GM21576 (cell line): ENCODE results near the gene DLK1.

Experiments
- ATAC-seq: cut with Tn5 transposase; IDR thresholded peaks from one replicate; pipeline ENCODE4 v1.9.1; 2021; ENCODE audit warnings: mild to moderate bottlenecking, moderate library complexity; ENCODE audit not compliant: unreplicated experiment

DLK1 gene

DNA sequence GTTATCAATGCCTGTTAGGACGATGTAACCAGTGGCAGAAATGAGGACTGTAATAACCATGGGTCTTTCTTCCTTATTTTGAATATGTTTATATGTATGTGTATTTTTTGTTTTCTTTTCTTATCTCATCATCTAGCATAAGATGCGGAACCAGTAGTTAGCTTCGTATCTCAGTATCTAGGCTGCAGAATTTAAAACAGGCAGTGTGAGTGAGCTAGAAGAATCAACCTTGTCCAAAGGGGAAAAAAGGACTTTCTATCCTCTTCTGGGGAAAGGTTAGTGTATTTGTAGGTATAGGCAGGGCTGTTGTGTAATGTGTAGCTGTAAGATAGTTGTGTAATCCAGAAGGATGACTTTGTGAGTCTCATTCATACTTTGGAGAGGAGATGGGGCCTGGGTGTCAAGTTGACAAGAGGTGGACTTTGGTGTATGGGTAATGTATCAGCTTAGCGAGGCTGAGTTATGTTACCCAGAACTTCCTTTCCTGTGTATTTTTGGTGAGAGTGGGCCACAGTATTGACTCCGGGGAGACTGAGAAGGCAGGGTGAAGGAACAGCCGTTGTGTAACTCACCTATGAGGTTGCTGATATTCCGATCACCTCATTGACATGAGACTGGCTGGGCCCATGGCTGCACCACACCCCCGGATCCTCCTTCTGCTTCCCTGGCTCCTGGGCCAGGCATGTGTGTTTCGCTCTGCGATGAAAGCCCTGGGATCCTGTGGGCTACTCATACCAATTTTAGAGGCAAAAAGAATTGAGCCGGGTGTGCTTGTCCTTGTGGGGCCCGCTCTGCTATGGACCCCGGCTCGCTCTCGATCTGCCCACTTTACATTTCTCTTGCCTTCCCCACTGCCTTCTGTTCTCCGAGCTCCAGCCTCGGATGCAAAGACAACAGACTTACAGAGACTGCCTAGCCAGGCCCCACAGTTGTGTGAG lies 24.3 kb downstream of the DLK1 start:
- ATAC-seq = no peak

DNA sequence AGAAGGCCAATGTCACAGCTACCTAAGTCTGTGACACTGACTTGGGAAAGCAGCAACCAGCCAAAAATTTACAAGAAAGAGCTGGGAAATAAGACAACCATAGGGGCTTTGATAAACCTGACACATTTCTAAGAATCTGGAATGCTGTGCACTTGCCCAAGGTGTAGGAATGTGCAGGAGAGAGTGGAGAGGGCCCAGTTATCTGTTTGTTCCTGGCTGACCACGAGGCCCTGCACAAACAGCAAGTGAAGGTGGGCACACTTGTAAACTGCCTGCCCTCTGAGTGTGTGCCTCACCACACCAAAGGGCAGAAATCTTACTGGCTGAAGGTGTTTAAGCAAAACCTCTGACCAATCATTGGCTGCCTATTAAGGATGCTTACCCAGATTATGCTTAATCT lies 27.3 kb downstream of the DLK1 start:
- no peak for ATAC-seq

DNA sequence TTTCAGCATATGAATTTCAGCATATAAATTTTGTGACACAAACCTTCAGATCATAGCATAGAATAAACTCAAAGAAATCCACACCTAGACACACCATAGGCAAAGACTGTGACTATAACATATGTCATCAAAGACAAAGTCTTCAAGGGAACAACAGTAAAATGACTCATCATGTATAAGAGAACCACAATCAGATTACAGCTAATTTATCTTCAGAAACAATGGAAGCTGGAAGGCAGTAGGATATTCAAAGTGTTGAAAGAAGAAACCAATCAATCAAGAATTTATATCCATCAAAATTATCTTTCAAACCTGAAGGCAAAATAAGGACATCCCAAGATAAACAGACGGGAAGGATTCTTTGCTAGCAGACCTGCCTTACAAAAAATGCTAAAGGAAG lies 29.0 kb downstream of the DLK1 start:
- ATAC-seq = no peak

DNA sequence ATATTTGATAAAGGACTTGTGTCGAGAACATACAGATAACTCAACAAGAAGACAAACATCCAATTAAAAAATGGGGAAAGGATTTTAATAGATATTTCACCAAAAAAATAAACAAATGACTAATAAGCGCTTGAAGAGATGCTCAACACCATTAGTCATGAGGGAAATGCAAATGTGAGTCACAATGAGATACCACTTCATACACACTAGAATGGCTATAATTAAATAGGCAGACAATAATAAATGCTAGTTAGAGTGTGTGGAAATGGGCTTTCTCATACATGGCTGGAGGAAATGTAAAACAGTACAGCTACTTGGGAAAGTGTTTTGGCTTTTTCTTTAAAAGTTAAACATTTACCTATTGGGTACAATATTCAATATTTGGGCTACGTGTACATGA lies 34.8 kb downstream of the DLK1 start:
- ATAC-seq = no peak

DNA sequence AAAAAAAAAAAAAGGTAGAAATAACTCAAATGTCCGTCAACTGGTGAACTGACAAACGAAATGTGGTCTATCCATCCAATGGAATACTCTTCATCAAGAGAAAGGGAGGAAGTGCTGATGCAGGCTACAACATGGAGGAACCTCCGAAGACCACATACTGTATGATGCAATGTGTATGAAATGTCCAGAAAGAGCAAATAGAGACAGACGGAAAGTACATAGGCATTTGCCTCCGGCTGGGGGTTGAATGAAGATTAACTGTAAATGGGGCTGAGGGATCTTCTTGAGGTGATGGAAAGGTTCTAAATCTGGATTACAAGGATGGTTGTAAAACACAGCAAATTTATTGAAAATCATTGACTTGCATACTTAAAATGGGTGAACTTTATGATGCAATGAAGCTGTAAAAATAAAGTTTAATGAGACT lies 35.4 kb downstream of the DLK1 start:
- no peak for ATAC-seq

DNA sequence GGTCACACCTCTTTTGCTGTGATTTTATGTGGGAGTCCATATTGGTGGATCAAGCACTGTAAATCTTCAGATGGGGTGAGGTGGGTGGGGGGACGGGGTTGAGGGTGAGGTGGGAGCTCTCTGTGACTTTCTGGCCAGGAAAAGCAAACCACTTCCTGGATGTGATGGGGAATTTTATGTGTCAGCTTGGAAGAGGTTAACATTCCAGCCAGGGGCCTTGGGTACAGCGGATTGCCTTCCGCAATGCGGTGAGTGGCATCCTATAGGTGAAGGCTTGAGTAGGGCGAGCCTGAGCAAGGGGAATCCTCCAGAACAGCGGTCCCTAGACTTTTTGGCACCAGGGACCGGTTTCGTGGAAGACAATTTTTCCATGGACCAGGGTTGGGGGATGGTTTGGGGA lies 36.2 kb downstream of the DLK1 start:
- ATAC-seq = no peak

DNA sequence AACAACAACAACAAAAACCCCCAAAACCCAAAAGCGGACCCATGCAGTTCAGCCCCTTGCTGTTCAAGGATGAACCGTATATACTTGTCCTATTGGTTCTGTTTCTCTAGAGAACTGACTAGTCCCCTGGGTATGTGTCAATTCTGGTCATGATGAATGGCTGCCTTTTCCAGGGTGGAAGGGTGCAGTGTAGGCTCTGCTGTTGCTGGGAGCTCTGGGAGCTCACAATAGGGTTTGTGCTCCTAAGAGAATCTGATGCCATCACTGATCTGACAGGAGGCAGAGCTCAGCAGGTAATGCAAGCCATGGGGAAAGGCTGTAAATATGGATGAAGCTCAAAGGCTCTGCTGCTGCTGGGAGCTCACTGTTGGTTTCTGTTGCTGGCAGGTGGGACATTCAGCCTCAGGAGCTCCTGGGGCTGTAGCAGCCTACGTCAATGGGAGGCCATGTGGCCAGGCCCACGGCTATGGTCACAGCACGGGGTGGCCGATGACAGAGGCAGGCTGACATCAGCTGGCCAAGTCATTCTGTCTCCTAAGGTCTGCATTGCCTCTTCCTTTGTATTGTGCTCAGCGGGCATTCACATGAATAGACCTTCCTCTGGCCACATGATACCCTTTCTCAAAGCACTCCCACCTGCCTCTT lies 37.9 kb downstream of the DLK1 start:
- no peak for ATAC-seq

DNA sequence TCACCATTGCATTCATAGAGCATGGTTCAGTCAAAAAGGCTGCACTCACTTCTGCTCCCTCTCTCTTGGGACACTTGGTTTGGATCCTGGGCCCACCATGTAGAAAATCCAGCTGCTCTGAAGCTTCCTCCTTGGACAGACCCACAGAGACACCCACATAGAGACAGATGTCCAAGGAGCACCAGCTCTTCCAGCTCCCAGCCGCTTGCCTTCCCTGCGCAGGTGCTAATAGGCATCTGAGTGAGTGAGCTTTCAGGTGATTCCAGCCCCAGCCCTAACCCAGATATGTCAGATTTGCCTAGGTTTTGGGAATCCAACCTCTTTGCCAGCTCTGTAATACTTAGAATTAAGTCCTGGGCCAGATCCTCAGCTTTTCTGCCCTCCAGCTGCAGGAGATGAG lies 38.6 kb downstream of the DLK1 start:
- ATAC-seq = no peak

DNA sequence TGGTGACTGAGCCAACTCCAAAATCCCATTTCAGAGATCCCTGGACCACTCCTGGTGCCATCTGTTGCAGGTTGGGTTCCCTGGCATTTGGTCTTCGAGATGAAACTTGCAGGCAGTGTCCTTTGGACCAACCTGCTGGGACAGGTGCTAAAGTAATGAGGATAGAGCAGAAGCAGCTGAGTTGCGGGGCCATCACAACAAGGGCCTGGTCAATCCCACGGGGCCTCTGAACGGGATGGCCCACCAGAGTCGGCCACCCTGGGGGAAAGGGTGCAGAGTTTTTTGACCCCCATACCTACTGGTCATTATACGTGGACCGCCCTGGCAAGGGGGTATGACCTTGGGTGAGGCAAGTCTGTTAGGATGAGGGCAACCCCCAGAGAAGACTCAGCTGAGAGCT lies 39.3 kb downstream of the DLK1 start:
- ATAC-seq = no peak

DNA sequence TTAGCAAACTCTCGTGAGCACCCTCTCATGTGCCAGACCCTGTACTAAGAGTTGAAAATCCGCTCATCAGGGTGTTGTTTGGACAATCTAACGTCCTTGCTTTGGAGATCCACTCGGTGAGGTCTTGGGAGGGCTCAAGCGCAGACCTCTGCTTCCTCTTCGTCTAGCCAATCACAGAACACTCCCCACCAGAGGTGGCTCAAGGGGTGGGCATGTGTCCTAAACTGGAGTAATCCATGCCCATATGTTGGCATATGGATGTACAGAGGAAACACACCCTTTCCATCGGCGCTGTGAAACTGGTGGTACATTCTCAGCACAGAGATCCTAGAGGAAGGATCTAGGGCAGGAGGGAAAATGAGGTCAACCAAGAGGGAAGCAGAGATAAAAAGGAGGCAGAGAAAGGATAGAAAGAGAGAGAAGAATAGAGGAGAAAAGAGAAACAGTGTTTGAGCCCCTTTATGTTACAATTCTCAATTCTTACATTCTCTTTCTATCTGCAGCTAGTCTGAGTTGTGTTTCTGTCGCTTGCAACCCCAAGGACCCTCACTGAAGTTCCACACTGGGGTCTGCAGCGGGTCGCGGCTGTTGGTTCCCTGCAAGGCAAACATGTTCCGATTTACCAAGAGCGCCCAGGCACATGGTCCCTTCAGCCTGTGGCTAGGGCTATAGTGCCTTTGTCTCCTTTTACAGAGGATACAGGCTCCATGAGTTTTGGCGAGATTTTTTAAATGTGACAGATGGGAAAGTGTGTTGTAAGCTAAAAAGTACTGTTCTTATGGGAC lies 40.5 kb downstream of the DLK1 start:
- no peak for ATAC-seq

DNA sequence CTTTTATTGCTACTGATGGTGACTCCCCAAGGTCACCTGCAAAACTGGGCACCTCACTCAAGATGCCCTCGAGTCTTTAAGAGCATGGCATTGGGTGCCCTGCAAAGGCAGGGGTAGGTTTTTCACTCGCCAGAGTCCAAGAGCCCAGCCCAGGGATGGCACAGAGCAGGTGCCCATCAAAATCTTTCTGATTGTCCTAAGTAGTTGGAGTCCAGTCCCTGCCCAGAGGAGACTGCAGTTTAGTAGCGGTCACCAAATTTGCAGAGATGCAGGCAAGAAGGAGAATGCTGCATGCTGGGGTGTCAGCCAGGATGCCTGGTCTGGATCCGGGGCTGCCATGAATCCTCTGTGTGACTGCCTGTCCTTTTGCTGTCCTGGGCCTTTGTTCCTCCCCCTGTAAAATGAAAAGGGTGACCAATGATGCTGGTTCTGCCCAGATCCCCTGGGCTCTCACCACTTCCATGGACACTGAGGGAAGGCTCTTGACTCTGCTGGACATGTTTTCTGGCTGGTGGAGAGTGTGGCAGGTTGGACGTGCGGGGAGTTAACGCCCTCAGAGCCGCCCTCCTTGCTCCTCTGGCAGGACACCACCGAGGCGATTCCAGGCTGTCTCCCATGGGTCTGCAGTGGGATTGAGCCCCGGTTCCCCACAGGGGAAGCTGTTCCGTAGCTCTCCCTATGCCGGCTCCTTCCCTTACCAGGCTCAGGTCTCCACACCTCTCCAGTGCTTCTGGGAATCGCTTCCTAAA lies 41.3 kb downstream of the DLK1 start:
- ATAC-seq = no peak

DNA sequence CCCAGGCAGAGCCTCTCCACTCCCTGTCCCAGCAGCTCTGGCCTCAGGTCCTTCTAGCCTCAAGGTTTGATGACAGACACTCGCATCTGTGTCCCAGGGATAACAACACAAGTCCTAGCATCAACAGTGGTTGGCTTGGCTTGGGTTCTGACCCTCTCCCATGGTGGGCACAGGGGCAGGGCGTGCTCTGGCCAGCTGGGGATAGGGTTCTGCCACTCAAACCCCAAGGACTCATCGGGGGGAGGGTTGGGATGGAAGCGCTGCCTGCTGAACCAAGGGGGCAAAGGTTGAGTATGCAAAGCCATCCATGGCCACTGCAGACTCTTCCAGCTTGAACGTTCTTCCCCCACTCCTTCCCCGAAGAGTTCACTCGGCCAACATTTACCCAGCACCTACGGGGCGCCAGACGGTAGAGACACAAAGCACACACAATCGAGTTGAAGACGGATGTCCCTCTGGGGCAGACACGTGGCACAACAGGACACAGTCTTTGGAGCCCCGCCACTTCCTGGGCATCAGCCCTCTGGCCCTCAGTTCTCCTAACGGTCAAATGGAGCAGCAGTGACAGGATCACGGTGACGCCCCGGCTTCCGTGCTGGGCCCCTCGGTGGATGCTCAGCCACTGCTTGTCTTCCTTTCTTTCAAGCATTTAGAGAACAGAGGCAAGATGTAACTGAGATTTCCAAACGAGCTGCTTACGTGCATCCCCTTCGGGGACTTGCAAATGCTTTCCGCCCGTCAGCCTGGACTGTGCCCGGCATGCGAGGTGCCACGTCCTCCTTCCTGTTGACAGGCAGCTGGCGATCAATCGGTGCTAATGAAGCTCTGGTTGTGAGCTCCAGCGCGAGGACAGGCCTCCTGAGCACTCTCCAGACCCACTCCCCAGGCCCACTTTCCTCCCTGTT lies 42.6 kb downstream of the DLK1 start:
- no peak for ATAC-seq

DNA sequence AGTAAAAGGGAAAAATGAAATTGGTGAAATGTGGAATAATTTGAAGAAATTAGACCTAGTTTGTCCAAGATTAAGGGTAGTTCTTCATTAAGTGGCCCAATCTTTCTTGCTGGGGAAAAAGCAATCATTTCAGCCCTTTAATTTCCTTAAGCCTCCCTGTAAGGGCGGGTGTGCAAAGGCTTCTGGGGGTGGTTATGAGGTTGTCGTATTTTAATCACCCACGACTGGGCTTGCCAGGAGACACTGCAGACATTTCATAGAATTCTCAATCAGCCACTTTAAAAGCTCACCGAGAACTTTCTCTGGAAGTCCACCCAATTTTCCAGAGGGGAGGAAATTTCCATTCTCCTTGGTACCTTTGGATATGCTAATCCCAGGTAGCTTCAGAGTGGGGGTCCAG lies 43.4 kb downstream of the DLK1 start:
- no peak for ATAC-seq

DNA sequence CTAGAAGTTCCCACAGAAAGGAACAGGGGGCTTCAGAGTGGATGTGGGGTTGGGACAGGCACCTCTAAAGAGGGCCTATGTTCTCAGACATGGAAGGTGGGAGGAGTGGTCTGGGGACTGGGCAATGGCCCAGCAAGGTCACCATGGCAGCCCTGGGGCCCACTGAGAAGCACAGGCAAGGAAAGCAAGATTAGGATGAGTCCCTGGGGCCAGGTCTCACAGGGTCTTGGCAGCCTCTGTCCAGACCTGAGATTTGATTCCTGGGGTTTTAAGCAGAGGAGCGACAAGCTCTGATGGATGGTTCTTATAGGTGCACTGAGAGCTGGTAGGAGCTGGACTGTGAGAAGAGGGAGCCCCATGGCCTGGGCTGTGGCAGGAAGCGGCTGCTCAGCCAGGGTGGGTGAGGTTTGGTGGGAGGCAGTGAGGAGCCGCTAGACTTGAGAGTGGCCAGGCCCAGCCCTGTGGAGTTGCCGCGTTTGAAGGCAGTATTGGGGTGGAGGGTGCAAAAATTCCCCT lies 44.0 kb downstream of the DLK1 start:
- ATAC-seq = no peak

DNA sequence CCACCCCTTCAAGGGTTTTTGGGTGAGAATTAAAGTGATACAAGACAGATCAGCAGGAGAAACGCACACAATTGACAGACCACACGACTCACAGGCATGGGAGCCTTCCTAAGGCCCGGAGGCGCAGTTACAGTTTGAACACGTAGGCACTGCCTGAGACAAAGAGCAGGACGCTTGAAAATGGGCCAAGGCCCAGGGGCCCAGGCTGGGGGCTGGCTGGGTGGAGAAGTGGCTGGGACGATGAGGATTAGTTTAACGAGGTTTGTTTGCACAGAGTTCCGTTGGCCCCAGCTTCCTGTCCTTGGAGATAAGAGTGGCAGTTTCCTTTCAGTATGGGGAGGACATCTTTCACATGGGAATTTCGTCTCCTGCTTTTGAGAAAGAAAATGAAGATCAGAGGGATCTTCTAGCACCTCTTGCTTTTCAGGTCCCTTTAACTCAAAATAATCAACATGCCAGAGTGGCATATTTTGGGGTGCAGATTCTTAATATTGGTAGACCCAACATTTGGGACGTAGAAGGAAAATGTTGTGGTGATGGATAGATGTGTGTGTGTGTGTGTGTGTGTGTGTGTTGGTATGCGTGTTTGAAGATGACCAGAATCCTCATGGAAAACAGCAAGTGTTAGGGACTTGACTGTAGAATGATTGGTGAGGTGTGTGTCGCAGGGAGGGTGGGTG lies 44.6 kb downstream of the DLK1 start:
- no peak for ATAC-seq

DNA sequence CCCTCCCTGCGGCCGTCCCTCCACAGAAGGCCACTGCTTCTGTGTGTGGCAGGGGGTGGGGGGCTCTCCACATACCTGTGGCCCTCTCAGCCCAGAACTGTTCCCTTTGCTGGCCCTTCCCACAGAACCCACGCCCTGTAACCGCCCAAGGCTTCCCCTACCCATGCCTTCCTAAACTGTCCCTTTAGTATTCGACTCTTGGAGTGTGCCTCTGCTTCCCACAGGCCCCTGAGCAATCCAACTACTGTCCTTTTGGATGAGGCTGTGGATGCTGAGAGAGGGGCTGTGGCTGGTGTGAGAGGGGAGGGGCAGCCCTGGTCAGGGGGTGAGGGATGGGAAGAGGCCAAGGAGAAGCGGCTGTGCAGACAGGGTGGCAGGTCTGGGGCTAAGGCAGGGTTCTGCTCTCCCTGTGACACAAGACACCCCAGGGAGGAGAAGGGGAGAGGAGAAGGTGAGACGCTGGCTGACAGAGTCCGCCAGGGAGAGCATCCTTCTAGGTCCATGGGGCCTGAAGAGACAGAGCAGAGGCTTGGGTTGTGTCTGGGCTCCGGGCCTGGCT lies 46.0 kb downstream of the DLK1 start:
- ATAC-seq = no peak

DNA sequence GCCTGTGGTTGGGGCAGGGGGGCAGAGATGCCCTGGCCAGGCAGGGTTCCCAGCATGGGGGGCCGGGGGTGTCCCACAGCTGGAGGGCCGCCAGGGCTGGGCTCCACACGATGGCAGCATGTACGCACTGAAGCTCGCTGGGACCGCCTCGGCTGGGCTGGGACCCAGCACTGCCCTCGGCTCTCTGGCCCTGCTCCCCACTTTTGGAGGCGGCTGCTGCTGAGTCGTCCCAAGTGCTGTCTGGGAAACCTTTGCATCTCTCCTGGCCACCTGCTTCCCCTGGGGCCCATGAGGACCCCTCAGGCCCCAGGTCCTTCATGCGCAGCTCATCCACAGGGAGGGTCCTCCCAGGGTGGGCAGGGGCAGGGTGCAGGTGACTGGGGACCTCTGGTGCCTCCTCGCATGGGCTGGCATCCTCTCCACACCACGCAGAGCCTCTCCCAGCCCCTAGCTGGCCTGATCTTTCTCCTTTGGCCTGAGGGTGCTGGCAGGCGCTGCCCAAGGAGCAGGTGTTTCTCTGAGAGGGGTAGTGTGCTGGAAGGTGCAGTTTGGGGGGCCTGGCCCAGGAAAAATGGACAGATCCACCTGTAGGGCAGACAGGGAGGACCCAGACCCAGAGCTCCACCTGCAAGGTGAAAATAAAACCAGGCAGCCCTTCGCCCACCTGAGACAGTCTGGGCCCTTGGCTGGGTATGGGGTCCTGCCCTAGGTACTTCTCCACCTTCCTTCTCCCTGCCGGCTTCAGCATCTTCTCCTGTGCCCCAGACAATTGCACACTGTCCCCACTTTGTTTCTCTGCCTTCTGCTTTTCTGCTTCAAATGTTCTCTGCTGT lies 46.9 kb downstream of the DLK1 start:
- no peak for ATAC-seq

DNA sequence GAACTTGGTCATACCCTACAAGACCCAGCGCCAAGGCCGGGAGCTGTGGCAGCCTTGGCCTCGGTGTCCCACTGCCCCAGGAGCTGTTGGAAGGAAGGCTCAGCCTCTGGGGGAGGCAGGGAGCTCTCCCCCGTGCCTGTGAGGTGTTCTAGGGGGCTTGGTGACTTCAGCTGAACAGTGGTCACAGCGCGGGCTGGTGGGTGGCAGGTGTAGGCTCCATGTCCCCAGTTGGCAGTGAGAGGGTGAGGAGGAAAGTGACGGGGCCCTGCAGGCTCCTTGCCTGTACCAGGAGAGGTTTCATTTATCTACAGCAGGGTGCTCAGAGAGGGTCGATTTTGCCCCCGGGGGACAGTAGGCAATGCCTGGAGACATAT lies 47.5 kb downstream of the DLK1 start:
- ATAC-seq = no peak
